SH-SY5Y (cell line): Measurements from ENCODE around the gene ZEB1.

Source experiments
- GATA2 ChIP-seq: IDR thresholded peaks from 2 replicates; pipeline ENCODE4 v1.6.1; 2011; ENCODE audit warnings: mild to moderate bottlenecking, low read depth, low read length
- GATA3 ChIP-seq: IDR thresholded peaks from 2 replicates; pipeline ENCODE4 v1.6.1; 2011; ENCODE audit warnings: low read depth, mild to moderate bottlenecking, low read length, moderate library complexity

GRCh38 chr10:31296754-31297153 is 22.3 kb upstream of the ZEB1 start:
- TF ChIP-seq GATA2 = no peak
- TF ChIP-seq GATA3 = no peak
